ENCODE results near the gene SMIM41.

The SMIM41 gene

GRCh38 chr12:52126050-52126604 lies 46.6 kb downstream of the SMIM41 start:
- DNase-seq = no peak

GRCh38 chr12:52126605-52127578 lies 47.4 kb downstream of the SMIM41 start:
- DNase-seq = no peak

- DNase-seq = no peak
Observed at GRCh38 chr12:52127683-52128450, 48.4 kb downstream of the SMIM41 start.

- DNase-seq = peak; percentile 14
Observed at GRCh38 chr12:52130711-52131110, 51.2 kb downstream of the SMIM41 start.

- DNase-seq = no peak
Observed at GRCh38 chr12:52132754-52133161, 53.3 kb downstream of the SMIM41 start.

GRCh38 chr12:52137746-52138145 lies 58.2 kb downstream of the SMIM41 start:
- no peak for DNase-seq

GRCh38 chr12:52139147-52139546 lies 59.6 kb downstream of the SMIM41 start:
- no peak for DNase-seq

- DNase-seq = peak; percentile 44
Observed at GRCh38 chr12:52139579-52140062, 60.1 kb downstream of the SMIM41 start.

GRCh38 chr12:52141306-52141705 lies 61.8 kb downstream of the SMIM41 start:
- no peak for DNase-seq

- DNase-seq = no peak
Observed at GRCh38 chr12:52141875-52142274, 62.4 kb downstream of the SMIM41 start.

GRCh38 chr12:52142431-52142830 lies 62.9 kb downstream of the SMIM41 start:
- DNase-seq = no peak

- DNase-seq = no peak
Observed at GRCh38 chr12:52144512-52145227, 65.2 kb downstream of the SMIM41 start.

- DNase-seq = no peak
Observed at GRCh38 chr12:52145228-52146088, 66.0 kb downstream of the SMIM41 start.

GRCh38 chr12:52146089-52146821 lies 66.8 kb downstream of the SMIM41 start:
- no peak for DNase-seq

GRCh38 chr12:52146822-52147366 lies 67.4 kb downstream of the SMIM41 start:
- DNase-seq = no peak

- DNase-seq = no peak
Observed at GRCh38 chr12:52147367-52147963, 68.0 kb downstream of the SMIM41 start.

GRCh38 chr12:52147964-52148463 lies 68.5 kb downstream of the SMIM41 start:
- no peak for DNase-seq

- DNase-seq = no peak
Observed at GRCh38 chr12:52148464-52149181, 69.1 kb downstream of the SMIM41 start.

GRCh38 chr12:52149182-52149641 lies 69.7 kb downstream of the SMIM41 start:
- DNase-seq = no peak

Data from NCI-H1105 treated with DMSO at 0.1 percent for 48 hours (cell line).